Measurements from ENCODE around the gene EHD4.

- TF ChIP-seq CTCF (IDR thresholded peaks at IDR 0.05) = no peak
- no peak for TF ChIP-seq POLR2A (IDR thresholded peaks at IDR 0.05)
Measured at GRCh38 chr15:41919201-41919820, 53.0 kb downstream of the EHD4 start.
